Esophagus squamous epithelium (tissue), 5 donors: ENCODE data around the gene GP1BA. TPM values are rescaled to one million over a fixed set of nuclear protein-coding genes. Genes with fewer than 3 reads are reported as not detected.
A peak's percentile ranks its signal among the peaks of the same experiment; 100 is the strongest.

Experiments
- DNase-seq: peaks from one replicate; lab custom pipeline; 2025; lab: John Stamatoyannopoulos, UW
- H3K27ac ChIP-seq, 4 donors: fragments of 200-600 bp; sonication (generic); one replicate each; pipeline ENCODE4 v1.5.1; 2016 to 2019; ENCODE audit warnings: mild to moderate bottlenecking in 1 of 4
- H3K27me3 ChIP-seq, 4 donors: fragments of 200-600 bp; sonication (generic); 1 replicate in 3 of 4; 2 replicates in 1 of 4; pipeline versions ENCODE4 v1.5.1 to v1.6.0; 2017 to 2021; ENCODE audit warnings: antibody characterized with exemption in 1 of 4
- H3K36me3 ChIP-seq, 3 donors: fragments of 200-600 bp; sonication (generic); one replicate each; pipeline ENCODE4 v1.5.1; 2016 to 2019
- H3K4me1 ChIP-seq, 3 donors: fragments of 200-600 bp; sonication (generic); one replicate each; pipeline ENCODE4 v1.5.1; 2017 to 2019
- H3K4me3 ChIP-seq, 4 donors: fragments of 200-600 bp; sonication (generic); 1 replicate in 3 of 4; 2 replicates in 1 of 4; pipeline ENCODE4 v1.5.1; 2016 to 2019; ENCODE audit warnings: mild to moderate bottlenecking in 2 of 4, moderate library complexity in 1 of 4
- H3K9me3 ChIP-seq, 3 donors: fragments of 200-600 bp; sonication (generic); one replicate each; pipeline ENCODE4 v1.5.1; 2016 to 2019
- CTCF ChIP-seq, 6 experiments: fragments of 450-650 bp in 4 of 6; fragments of 200-600 bp in 2 of 6; sonication (generic) in 2 of 6; IDR thresholded peaks; one replicate each; pipeline ENCODE4 v1.5.1; 2016 to 2019; ENCODE audit warnings: antibody characterized with exemption in 6 of 6, mild to moderate bottlenecking in 4 of 6, moderate library complexity in 4 of 6
- POLR2A ChIP-seq, 4 donors: fragments of 450-650 bp; IDR thresholded peaks; one replicate each; pipeline ENCODE4 v1.6.1; 2017; ENCODE audit warnings: antibody characterized with exemption in 4 of 4, mild to moderate bottlenecking in 4 of 4, moderate library complexity in 3 of 4
- WGBS, 2 donors: methylation state at CpG; one replicate each; pipeline ENCODE4 v1.1.5; 2018; 5-methylcytosine and 5-hydroxymethylcytosine counted together
- intact Hi-C: fragments of 100-400 bp; cut with DNase I; formaldehyde crosslinking; loops from one replicate; pipeline ENCODE4 v1.15.0; 2022
- total RNA-seq, 4 donors: library from RNA; depleted of rRNA; stranded (reverse); fragments of >200 nt; gene quantifications; one replicate each; pipeline ENCODE4 v1.1.0, GENCODE V29; 2016
- donor health status: DM: yes; HTN: yes; CAD: no.

GP1BA gene
- total RNA-seq, 4 donors from 2014 or later, result not detected

GRCh38 chr17:4938069-4938491, 6.0 kb downstream of the GP1BA start:
- H3K9me3 ChIP-seq, result no peaks in the 10 kb centered on the region
- WGBS, 2 donors, result 82 to 96% methylated on average over 10 to 11 of the region's 11 CpGs
- H3K27ac ChIP-seq, result peak overlapping the region in 1 of 4 donors; percentile 97
- peaks cover 30 to 59% (median 31%) of the 10 kb centered on the region in 3 donors for H3K4me1 ChIP-seq
- TF ChIP-seq POLR2A (IDR thresholded peaks at IDR 0.05), result no peak
- TF ChIP-seq CTCF (IDR thresholded peaks at IDR 0.05), result no peak
- H3K36me3 ChIP-seq, result peaks cover 18 to 48% (median 20%) of the 10 kb centered on the region in 3 donors
- no peak for DNase-seq
- H3K4me3 ChIP-seq, result no peak overlapping the region
- intact Hi-C loops, result no loop called here
- H3K27me3 ChIP-seq, result no peaks in the 10 kb centered on the region

- 47 to 56% methylated on average over 10 to 14 of the region's 19 CpGs for WGBS, 2 donors
- intact Hi-C loops, result no loop called here
- DNase-seq, result no peak
Measured at GRCh38 chr17:4938688-4939545, 6.8 kb downstream of the GP1BA start.

GRCh38 chr17:4939546-4939795, 7.4 kb downstream of the GP1BA start:
- Histone ChIP-seq H3K36me3 (peaks cover 18 to 62% (median 23%) of the 10 kb centered on the region in 3 donors), H3K27me3 (no peaks in the 10 kb centered on the region), H3K27ac (peak overlapping the region; percentile 89 to 97 (median 94)), H3K9me3 (no peaks in the 10 kb centered on the region), H3K4me1 (peaks cover 33 to 65% (median 35%) of the 10 kb centered on the region in 3 donors), H3K4me3 (peak overlapping the region; percentile 64 to 75 (median 72))
- 0% methylated on average over 1 to 2 of the region's 16 CpGs for WGBS, 2 donors
- TF ChIP-seq POLR2A (IDR thresholded peaks at IDR 0.05) (no peak), CTCF (IDR thresholded peaks at IDR 0.05) (no peak)
- DNase-seq, result no peak
- intact Hi-C loops, result no loop called here

More at GRCh38 chr17:4938688-4939545, 6.8 kb downstream of the GP1BA start:
- H3K4me1 ChIP-seq, result peaks cover 30 to 65% (median 34%) of the 10 kb centered on the region in 3 donors
- H3K9me3 ChIP-seq, result no peaks in the 10 kb centered on the region
- peak overlapping the region; percentile 64 to 75 (median 72) for H3K4me3 ChIP-seq
- TF ChIP-seq CTCF (IDR thresholded peaks at IDR 0.05) (no peak), POLR2A (IDR thresholded peaks at IDR 0.05) (no peak)
- no peaks in the 10 kb centered on the region for H3K27me3 ChIP-seq
- H3K27ac ChIP-seq, result peak overlapping the region; percentile 89 to 97 (median 94)
- H3K36me3 ChIP-seq, result peaks cover 18 to 57% (median 23%) of the 10 kb centered on the region in 3 donors

GRCh38 chr17:4939796-4940554, 7.9 kb downstream of the GP1BA start, which contains the start of the genes RNF167 and SLC25A11:
Gene RNF167, plus strand, starts transcription at chr17:4940268. Its CDS starts 642 bp downstream, at chr17:4940910.
Gene SLC25A11, minus strand, starts transcription at chr17:4940046. Its CDS starts 136 bp downstream, at chr17:4939910.
- H3K36me3 ChIP-seq, result peaks cover 18 to 67% (median 23%) of the 10 kb centered on the region in 3 donors
- DNase-seq, result peak; percentile 89
- peaks cover 38 to 67% (median 40%) of the 10 kb centered on the region in 3 donors for H3K4me1 ChIP-seq
- no peaks in the 10 kb centered on the region for H3K9me3 ChIP-seq
- H3K27ac ChIP-seq, result peak within 1 kb of the TSS; percentile 89 to 97 (median 94)
- intact Hi-C loops, result no loop called here
- no peaks in the 10 kb centered on the region for H3K27me3 ChIP-seq
- WGBS, 2 donors, result 0% methylated on average over 31 to 41 of the region's 72 CpGs
- H3K4me3 ChIP-seq, result peak within 1 kb of the TSS; percentile 64 to 75 (median 72)
- TF ChIP-seq POLR2A (IDR thresholded peaks at IDR 0.05), result peak in 3 of 4 donors; percentile 34 to 70 (median 55)
- no peak for TF ChIP-seq CTCF (IDR thresholded peaks at IDR 0.05)
